Transverse colon (tissue), 3 donors: ENCODE measurements around the gene ZPBP.

Experiments used
- EP300 ChIP-seq: sonication (generic); formaldehyde crosslinking; IDR thresholded peaks from one replicate; pipeline ENCODE4 v1.6.1; 2017; ENCODE audit warnings: antibody characterized with exemption, low read depth
- POLR2AphosphoS5 ChIP-seq, 3 donors: sonication (generic); formaldehyde crosslinking; IDR thresholded peaks; one replicate each; pipeline ENCODE4 v1.6.1; 2016; ENCODE audit warnings: antibody characterized with exemption in 3 of 3

DNA sequence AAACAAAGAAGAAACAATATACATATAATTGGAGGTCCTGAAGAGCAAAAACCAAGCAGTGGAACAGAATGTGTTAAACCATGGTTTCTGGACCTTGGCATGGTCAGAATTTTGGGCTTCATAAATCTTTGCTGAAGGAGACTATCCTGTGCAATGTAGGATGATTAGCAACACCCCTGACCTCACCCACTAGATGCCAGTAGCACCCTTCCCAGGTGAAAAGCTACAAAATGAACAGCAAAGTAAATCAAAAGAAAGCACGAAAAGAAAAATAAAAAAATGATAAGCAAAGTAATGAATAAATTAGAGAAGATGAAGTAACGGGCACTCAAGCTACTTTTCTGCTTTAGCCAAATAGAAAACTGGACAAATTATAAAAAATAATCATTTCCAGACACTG, 19.2 kb upstream of the ZPBP start:
- TF ChIP-seq POLR2AphosphoS5 (IDR thresholded peaks at IDR 0.05) = no peak
- TF ChIP-seq EP300 = no peak
